ENCODE data around the gene DCAF8.
"Not testable (repeated sequence)": the region's sequence is repeated elsewhere in the genome, so short reads cannot be mapped to it uniquely, and the experiment has no call there.

DCAF8 gene

GRCh38 chr1:160261893-160262794 is at the start of gene DCAF8:
Gene DCAF8 (minus strand): TSS chr1:160262549. CDS start chr1:160244008, 18,541 bp downstream.
- DNase-seq: peak; percentile 98

GRCh38 chr1:160309571-160309970 is 47.2 kb upstream of the DCAF8 start:
- DNase-seq: no peak

GRCh38 chr1:160309185-160309557 is 46.8 kb upstream of the DCAF8 start:
- no peak for DNase-seq

GRCh38 chr1:160308451-160309184 is 46.3 kb upstream of the DCAF8 start:
- no peak for DNase-seq

GRCh38 chr1:160307118-160307791 is 44.9 kb upstream of the DCAF8 start:
- no peak for DNase-seq

- DNase-seq: no peak
Measured at GRCh38 chr1:160300173-160300572, 37.8 kb upstream of the DCAF8 start.

- no peak for DNase-seq
Measured at GRCh38 chr1:160296036-160296435, 33.7 kb upstream of the DCAF8 start.

GRCh38 chr1:160293020-160293968 is 30.9 kb upstream of the DCAF8 start:
- no peak for DNase-seq

- no peak for DNase-seq
Measured at GRCh38 chr1:160291248-160292220, 29.2 kb upstream of the DCAF8 start.

GRCh38 chr1:160287769-160288168 is 25.4 kb upstream of the DCAF8 start:
- DNase-seq: not testable (repeated sequence)

- no peak for DNase-seq
Measured at GRCh38 chr1:160285506-160285905, 23.2 kb upstream of the DCAF8 start.

- DNase-seq: peak; percentile 85
Measured at GRCh38 chr1:160284782-160285344, 22.5 kb upstream of the DCAF8 start, which contains the start of gene PEX19. Gene PEX19 (minus strand): TSS chr1:160285133. CDS start chr1:160285124, 9 bp downstream.

- no peak for DNase-seq
Measured at GRCh38 chr1:160284220-160284781, 22.0 kb upstream of the DCAF8 start.

- DNase-seq: no peak
Measured at GRCh38 chr1:160282807-160283206, 20.5 kb upstream of the DCAF8 start.

GRCh38 chr1:160277987-160278386 is 15.6 kb upstream of the DCAF8 start:
- no peak for DNase-seq

GRCh38 chr1:160277330-160277729 is 15.0 kb upstream of the DCAF8 start:
- DNase-seq: no peak

GRCh38 chr1:160271025-160271424 is 8.7 kb upstream of the DCAF8 start:
- no peak for DNase-seq

- DNase-seq: no peak
Measured at GRCh38 chr1:160267284-160267991, 5.1 kb upstream of the DCAF8 start.

GRCh38 chr1:160264795-160265307 is 2.5 kb upstream of the DCAF8 start:
- DNase-seq: no peak

Data from NCI-H1048 (cell line).